Lung (tissue), 12 donors: ENCODE data around the gene SEPHS1. TPM values are rescaled to one million over a fixed set of nuclear protein-coding genes. Genes with fewer than 3 reads are reported as not detected.
A peak's percentile ranks its signal among the peaks of the same experiment; 100 is the strongest.

ENCODE experiments used
- ATAC-seq: fragments of 200-7000 bp; cut with Tn5 transposase; one replicate; pipeline ENCODE4 v1.9.1; 2020; ENCODE audit warnings: moderate number of reproducible peaks; ENCODE audit not compliant: insufficient read depth, low FRiP score
- DNase-seq, 3 donors: peaks; one replicate each; pipeline ENCODE4 v3.0.0-alpha.2; 2013 to 2017
- H3K27ac ChIP-seq, 2 donors: one replicate each; pipeline ENCODE4 v1.5.1; 2013; ENCODE audit warnings: mild to moderate bottlenecking in 2 of 2, moderate library complexity in 2 of 2, control low read depth in 1 of 2, inconsistent platforms in 1 of 2, low read depth in 1 of 2, low read length in 1 of 2
- H3K27me3 ChIP-seq, 3 donors: one replicate each; pipeline ENCODE4 v1.5.1; 2013; ENCODE audit warnings: low read length in 2 of 3; ENCODE audit not compliant: control insufficient read depth in 3 of 3, insufficient read depth in 3 of 3
- H3K36me3 ChIP-seq, 4 donors: one replicate each; pipeline ENCODE4 v1.5.1; 2013; ENCODE audit warnings: low read length in 4 of 4, mild to moderate bottlenecking in 1 of 4, moderate library complexity in 1 of 4; ENCODE audit not compliant: control insufficient read depth in 4 of 4, insufficient read depth in 4 of 4
- H3K4me1 ChIP-seq, 5 donors: one replicate each; pipeline ENCODE4 v1.5.1; 2013; ENCODE audit warnings: low read length in 5 of 5, mild to moderate bottlenecking in 2 of 5, moderate library complexity in 1 of 5; ENCODE audit not compliant: control insufficient read depth in 5 of 5, insufficient read depth in 5 of 5
- H3K4me3 ChIP-seq: one replicate; pipeline ENCODE4 v1.5.1; 2013; ENCODE audit warnings: mild to moderate bottlenecking, control low read depth, moderate library complexity
- H3K9ac ChIP-seq, 2 donors: one replicate each; pipeline ENCODE4 v1.5.1; 2013; ENCODE audit warnings: low read length in 2 of 2, control low read depth in 1 of 2; ENCODE audit not compliant: insufficient read depth in 1 of 2
- H3K9me3 ChIP-seq, 4 donors: one replicate each; pipeline ENCODE4 v1.5.1; 2013; ENCODE audit warnings: low read length in 3 of 4, mild to moderate bottlenecking in 1 of 4, moderate library complexity in 1 of 4; ENCODE audit not compliant: control insufficient read depth in 4 of 4, insufficient read depth in 3 of 4
- CTCF ChIP-seq: IDR thresholded peaks from 2 replicates; pipeline ENCODE4 v1.5.1; 2012; ENCODE audit warnings: mild to moderate bottlenecking; ENCODE audit errors: control extremely low read depth, extremely low read depth
- WGBS, 2 donors: extraction: QIAGEN DNeasy Blood & Tissue Kit; methylation state at CpG; one replicate each; pipeline ENCODE4 v1.1.7; 2013; 5-methylcytosine and 5-hydroxymethylcytosine counted together
- polyA plus RNA-seq, 2 donors: library from polyadenylated mRNA; stranded (reverse); fragments of 200-250 nt; gene quantifications; one replicate each; pipeline ENCODE4 v1.2.1, GENCODE V29; 2013
- total RNA-seq, 2 donors: library from RNA; depleted of rRNA in 1 of 2; stranded (reverse); fragments of >200 nt in 1 of 2; gene quantifications; one replicate each; pipeline ENCODE4 v1.2.1, GENCODE V29; 2014 to 2021
- donor health status: control.
- donor health status: control.
- donor health status: Bipolar disorder and iron deficiency.
- donor health status: healthy.
- donor health status: DM: yes; HTN: yes; CAD: no.

Gene SEPHS1
- total and polyA plus RNA-seq, 4 donors = 19.5 to 47.3 (median 35.4) TPM

- Histone ChIP-seq H3K4me3 (no peak overlapping the region), H3K9me3 (no peaks in the 10 kb centered on the region), H3K4me1 (peaks cover 0 to 12% (median 4%) of the 10 kb centered on the region in 5 donors), H3K27ac (no peak overlapping the region), H3K9ac (no peak overlapping the region), H3K36me3 (peaks cover under 1 to 5% (median 3%) of the 10 kb centered on the region in 4 donors), H3K27me3 (no peaks in the 10 kb centered on the region)
- TF ChIP-seq CTCF = no peak
- DNase-seq (peak in 2 of 3 donors; percentile 55 to 69), ATAC-seq (no peak)
Measured at GRCh38 chr10:13315361-13315760, 32.7 kb downstream of the SEPHS1 start.

- 88 to 92% methylated on average over 5 of the region's 5 CpGs for WGBS, 2 donors
- no peaks in the 10 kb centered on the region for H3K9me3 ChIP-seq
- no peak overlapping the region for H3K4me3 ChIP-seq
- H3K27me3 ChIP-seq = no peaks in the 10 kb centered on the region
- ATAC-seq (no peak), DNase-seq (no peak)
- H3K9ac ChIP-seq = no peak overlapping the region
- TF ChIP-seq CTCF = no peak
- H3K4me1 ChIP-seq = peaks cover 0 to 12% (median 4%) of the 10 kb centered on the region in 5 donors
- H3K27ac ChIP-seq = no peak overlapping the region
- H3K36me3 ChIP-seq = no peaks in the 10 kb centered on the region
Measured at GRCh38 chr10:13311177-13311575, 36.9 kb downstream of the SEPHS1 start.

- Histone ChIP-seq H3K27ac (no peak overlapping the region), H3K4me1 (peaks cover 0 to 8% (median 4%) of the 10 kb centered on the region in 5 donors), H3K9ac (no peak overlapping the region), H3K9me3 (no peaks in the 10 kb centered on the region), H3K27me3 (no peaks in the 10 kb centered on the region), H3K4me3 (no peak overlapping the region), H3K36me3 (no peaks in the 10 kb centered on the region)
- 92 to 94% methylated on average over 7 of the region's 7 CpGs for WGBS, 2 donors
- ATAC-seq (no peak), DNase-seq (no peak)
- TF ChIP-seq CTCF = no peak
Measured at GRCh38 chr10:13310518-13311176, 37.4 kb downstream of the SEPHS1 start.

- DNase-seq (no peak), ATAC-seq (no peak)
- H3K27ac ChIP-seq = no peak overlapping the region
- H3K27me3 ChIP-seq = no peaks in the 10 kb centered on the region
- no peak overlapping the region for H3K9ac ChIP-seq
- H3K4me1 ChIP-seq = peaks cover 0 to 3% (median 0%) of the 10 kb centered on the region in 5 donors
- no peak for TF ChIP-seq CTCF
- no peak overlapping the region for H3K4me3 ChIP-seq
- WGBS, 2 donors = 92 to 97% methylated on average over 2 of the region's 2 CpGs
- H3K36me3 ChIP-seq = no peaks in the 10 kb centered on the region
- H3K9me3 ChIP-seq = no peaks in the 10 kb centered on the region
Measured at GRCh38 chr10:13309792-13310191, 38.3 kb downstream of the SEPHS1 start.
